Neural crest cell (in vitro differentiated cells): Measurements from ENCODE around the gene SLC1A3. TPM values are rescaled to one million over a fixed set of nuclear protein-coding genes. Genes with fewer than 3 reads are reported as not detected.

ENCODE experiments used
- DNase-seq: peaks from one replicate; pipeline ENCODE4 v3.0.0; 2021; ENCODE audit warnings: low read depth, mixed read lengths, low spot score
- H3K27ac Mint-ChIP-seq: one replicate; pipeline ENCODE4 v1.8.0; 2021; ENCODE audit warnings: mild to moderate bottlenecking, mixed read lengths; ENCODE audit not compliant: unreplicated experiment
- H3K27me3 Mint-ChIP-seq: 2 replicates; pipeline ENCODE4 v1.8.0; 2021; ENCODE audit warnings: low read depth, mild to moderate bottlenecking, mixed read lengths
- H3K36me3 Mint-ChIP-seq: 2 replicates; pipeline ENCODE4 v1.8.0; 2021; ENCODE audit warnings: low read depth, mild to moderate bottlenecking, mixed read lengths
- H3K4me1 Mint-ChIP-seq: 2 replicates; pipeline ENCODE4 v1.8.0; 2021; ENCODE audit warnings: mixed read lengths
- H3K4me3 Mint-ChIP-seq: one replicate; pipeline ENCODE4 v1.8.0; 2021; ENCODE audit warnings: mild to moderate bottlenecking, mixed read lengths
- H3K9me3 Mint-ChIP-seq: 2 replicates; pipeline ENCODE4 v1.8.0; 2021; ENCODE audit warnings: mixed read lengths
- total RNA-seq: library from RNA; stranded (reverse); gene quantifications from 2 replicates; pipeline ENCODE4 v1.2.1, GENCODE V29; 2021
- TF ChIP-seq, protein P1 (sequence below): fragments of 200-600 bp; sonication (generic); conservative IDR thresholded peaks from 2 replicates; pipeline ENCODE4 v1.5.0; 2021; ENCODE audit warnings: antibody characterized with exemption, mild to moderate bottlenecking

SLC1A3 gene
- total RNA-seq, 1 donor from 2014 or later, result 26.5 TPM

DNA sequence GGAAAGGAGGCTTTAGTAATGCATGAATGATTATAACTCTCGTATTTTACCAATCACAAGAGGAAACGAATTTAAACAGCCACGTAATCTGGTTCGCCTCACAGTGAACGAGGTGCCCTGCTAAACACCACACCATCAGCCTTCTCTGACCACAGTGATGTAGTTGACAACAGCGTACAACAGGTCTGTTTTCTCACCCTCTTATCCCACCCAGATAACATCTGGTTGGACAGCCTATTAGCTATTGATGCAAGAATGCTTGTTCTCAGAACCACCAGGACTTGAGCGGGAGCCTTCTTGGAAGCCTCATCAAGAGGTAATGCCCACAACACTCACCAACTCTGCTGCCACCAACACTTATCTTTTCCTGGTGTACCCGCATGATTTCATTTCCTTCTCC is 23.3 kb downstream of the SLC1A3 start:
- Mint-ChIP-seq H3K4me3 (no peak overlapping the region), H3K4me1 (peaks cover 20% of the 10 kb centered on the region), H3K27me3 (no peaks in the 10 kb centered on the region), H3K36me3 (peaks cover 8% of the 10 kb centered on the region), H3K27ac (no peak overlapping the region), H3K9me3 (no peaks in the 10 kb centered on the region)
- TF ChIP-seq, protein P1, sequence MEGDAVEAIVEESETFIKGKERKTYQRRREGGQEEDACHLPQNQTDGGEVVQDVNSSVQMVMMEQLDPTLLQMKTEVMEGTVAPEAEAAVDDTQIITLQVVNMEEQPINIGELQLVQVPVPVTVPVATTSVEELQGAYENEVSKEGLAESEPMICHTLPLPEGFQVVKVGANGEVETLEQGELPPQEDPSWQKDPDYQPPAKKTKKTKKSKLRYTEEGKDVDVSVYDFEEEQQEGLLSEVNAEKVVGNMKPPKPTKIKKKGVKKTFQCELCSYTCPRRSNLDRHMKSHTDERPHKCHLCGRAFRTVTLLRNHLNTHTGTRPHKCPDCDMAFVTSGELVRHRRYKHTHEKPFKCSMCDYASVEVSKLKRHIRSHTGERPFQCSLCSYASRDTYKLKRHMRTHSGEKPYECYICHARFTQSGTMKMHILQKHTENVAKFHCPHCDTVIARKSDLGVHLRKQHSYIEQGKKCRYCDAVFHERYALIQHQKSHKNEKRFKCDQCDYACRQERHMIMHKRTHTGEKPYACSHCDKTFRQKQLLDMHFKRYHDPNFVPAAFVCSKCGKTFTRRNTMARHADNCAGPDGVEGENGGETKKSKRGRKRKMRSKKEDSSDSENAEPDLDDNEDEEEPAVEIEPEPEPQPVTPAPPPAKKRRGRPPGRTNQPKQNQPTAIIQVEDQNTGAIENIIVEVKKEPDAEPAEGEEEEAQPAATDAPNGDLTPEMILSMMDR, result no peak
- no peak for DNase-seq

DNA sequence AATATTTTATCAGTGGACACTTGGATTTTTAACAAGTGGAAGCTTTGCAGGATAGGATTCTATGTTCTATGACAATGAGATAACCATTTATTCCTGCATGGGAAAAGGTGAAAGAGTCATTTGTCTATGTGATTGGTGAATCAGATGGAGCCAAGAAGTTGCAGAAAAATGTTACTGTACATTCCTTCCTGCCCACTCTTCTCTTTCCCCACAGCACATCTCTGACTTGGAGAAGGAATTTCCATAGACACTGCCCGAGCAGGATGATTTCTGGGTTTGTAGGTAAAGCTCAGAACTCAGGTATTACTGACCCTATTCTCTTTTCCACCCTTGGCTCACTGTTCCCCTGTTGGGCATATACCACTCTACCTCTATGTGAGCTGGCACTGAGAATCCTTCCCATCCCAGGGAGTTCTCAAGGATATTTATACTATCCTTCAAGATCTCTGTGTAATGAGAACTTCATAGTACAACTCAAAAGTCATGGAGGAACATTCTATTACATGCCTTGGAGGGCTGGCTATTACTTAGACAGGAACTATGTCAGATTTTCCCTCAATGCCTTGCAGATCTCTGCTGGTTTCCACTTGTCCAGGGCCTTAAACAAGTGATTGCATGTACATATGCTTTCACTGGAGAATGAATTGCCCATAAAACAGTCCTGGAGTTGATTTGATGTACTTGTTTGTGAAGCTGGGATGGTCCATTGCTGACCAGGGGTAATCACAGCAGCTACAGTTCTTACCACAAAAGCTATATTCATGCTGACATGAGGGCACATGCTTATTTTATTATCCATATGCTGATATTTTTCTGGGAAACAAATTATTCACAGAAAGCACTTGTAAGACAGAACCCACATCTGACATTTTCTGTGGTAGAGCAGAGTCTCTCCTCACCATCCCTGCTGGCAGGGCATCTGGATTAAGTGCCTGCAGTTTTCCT is 24.1 kb downstream of the SLC1A3 start:
- H3K4me3 Mint-ChIP-seq, result no peak overlapping the region
- H3K27ac Mint-ChIP-seq, result peak overlapping the region; percentile 13
- TF ChIP-seq, protein P1, result no peak
- no peaks in the 10 kb centered on the region for H3K27me3 Mint-ChIP-seq
- H3K4me1 Mint-ChIP-seq, result peaks cover 20% of the 10 kb centered on the region
- H3K9me3 Mint-ChIP-seq, result no peaks in the 10 kb centered on the region
- peaks cover 8% of the 10 kb centered on the region for H3K36me3 Mint-ChIP-seq
- DNase-seq, result no peak

DNA sequence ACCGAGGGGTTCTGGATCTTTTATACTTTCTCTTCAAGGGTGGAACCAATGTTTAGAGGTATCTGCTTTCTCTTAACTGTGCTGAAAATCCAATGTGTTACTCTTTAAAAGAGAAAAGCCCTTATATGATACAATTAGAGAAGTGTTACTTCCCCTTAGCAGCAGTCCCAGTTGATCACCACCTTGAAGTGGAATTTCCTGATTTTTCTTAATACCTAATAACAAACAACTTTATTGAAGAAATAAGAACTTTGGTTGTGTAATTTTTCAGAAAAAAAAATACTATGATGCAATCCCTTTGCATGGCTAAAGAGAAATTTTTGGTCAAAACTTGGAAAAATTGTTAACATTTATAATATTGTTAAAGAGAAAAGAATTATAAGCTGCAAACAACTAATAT is 24.7 kb downstream of the SLC1A3 start:
- no peak for DNase-seq
- no peaks in the 10 kb centered on the region for H3K27me3 Mint-ChIP-seq
- H3K27ac Mint-ChIP-seq, result no peak overlapping the region
- TF ChIP-seq, protein P1, result no peak
- peaks cover 20% of the 10 kb centered on the region for H3K4me1 Mint-ChIP-seq
- no peaks in the 10 kb centered on the region for H3K9me3 Mint-ChIP-seq
- H3K36me3 Mint-ChIP-seq, result peaks cover 10% of the 10 kb centered on the region
- H3K4me3 Mint-ChIP-seq, result no peak overlapping the region

DNA sequence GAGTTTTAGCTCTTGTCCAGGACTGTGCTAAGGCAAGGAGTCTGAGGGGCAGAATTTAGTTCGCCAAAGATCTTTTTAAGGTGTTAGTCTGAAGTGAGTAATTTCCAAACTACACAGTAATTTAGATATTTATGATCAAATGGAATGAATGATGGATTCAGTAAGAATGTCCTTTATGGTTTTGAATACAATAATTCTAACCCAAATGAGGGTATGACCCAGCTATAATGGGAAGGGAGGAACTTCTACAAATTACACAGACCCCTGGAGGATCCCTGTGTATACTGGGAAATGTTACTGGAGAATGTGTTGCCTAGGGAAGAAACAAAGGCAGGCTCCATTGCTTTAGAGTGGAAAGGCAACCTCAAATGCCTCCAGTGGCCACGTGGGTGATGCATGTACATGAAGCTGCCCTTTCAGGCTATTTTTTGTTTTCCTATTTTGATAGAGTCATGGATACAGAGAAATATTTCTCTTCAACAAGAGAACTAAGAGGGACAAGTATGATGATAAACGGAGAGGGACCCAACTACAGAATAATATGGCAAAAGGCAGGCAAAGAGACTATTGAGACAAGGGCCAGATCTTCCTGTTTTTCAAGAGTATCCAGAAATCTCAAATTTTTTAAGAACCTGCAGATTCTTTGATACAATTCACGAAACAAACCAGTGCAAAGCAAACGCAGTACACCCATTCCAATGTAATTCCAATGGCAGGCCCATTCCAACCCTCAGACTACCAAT is 25.4 kb downstream of the SLC1A3 start:
- H3K27me3 Mint-ChIP-seq, result no peaks in the 10 kb centered on the region
- H3K4me1 Mint-ChIP-seq, result peaks cover 20% of the 10 kb centered on the region
- H3K27ac Mint-ChIP-seq, result no peak overlapping the region
- no peaks in the 10 kb centered on the region for H3K9me3 Mint-ChIP-seq
- H3K36me3 Mint-ChIP-seq, result peaks cover 10% of the 10 kb centered on the region
- TF ChIP-seq, protein P1, result no peak
- DNase-seq, result no peak
- no peak overlapping the region for H3K4me3 Mint-ChIP-seq

DNA sequence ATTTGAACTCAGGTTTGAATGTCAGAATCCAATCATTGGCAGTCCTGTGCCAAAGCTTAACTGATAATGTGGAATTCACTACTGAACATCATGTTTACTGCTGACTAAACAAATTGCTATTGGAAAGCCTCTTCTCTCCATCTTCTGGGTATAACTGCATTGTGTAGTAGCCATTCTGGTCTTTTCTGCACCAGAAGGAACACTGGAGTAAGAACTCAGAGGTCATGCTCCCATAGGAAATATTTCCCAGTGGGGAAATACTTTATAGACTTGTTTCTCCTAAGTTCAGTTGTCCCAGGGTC is 25.9 kb downstream of the SLC1A3 start:
- TF ChIP-seq, protein P1, result no peak
- H3K9me3 Mint-ChIP-seq, result no peaks in the 10 kb centered on the region
- no peak overlapping the region for H3K27ac Mint-ChIP-seq
- H3K4me3 Mint-ChIP-seq, result no peak overlapping the region
- peaks cover 10% of the 10 kb centered on the region for H3K36me3 Mint-ChIP-seq
- no peak for DNase-seq
- H3K27me3 Mint-ChIP-seq, result no peaks in the 10 kb centered on the region
- H3K4me1 Mint-ChIP-seq, result peaks cover 20% of the 10 kb centered on the region
